Esophagus muscularis mucosa (tissue), 3 donors: ENCODE results near the gene STXBP6.

Source experiments
- POLR2AphosphoS5 ChIP-seq, 2 donors: sonication (generic); formaldehyde crosslinking; IDR thresholded peaks; one replicate each; pipeline ENCODE4 v1.6.1; 2017; ENCODE audit warnings: antibody characterized with exemption in 2 of 2
- TF ChIP-seq, protein P1 (sequence below), 3 experiments: fragments of 200-600 bp in 2 of 3; fragments of 450-650 bp in 1 of 3; sonication (generic) in 2 of 3; IDR thresholded peaks; one replicate each; pipeline ENCODE4 v1.5.1; 2017 to 2019; ENCODE audit warnings: antibody characterized with exemption in 3 of 3, mild to moderate bottlenecking in 2 of 3, moderate library complexity in 1 of 3

DNA sequence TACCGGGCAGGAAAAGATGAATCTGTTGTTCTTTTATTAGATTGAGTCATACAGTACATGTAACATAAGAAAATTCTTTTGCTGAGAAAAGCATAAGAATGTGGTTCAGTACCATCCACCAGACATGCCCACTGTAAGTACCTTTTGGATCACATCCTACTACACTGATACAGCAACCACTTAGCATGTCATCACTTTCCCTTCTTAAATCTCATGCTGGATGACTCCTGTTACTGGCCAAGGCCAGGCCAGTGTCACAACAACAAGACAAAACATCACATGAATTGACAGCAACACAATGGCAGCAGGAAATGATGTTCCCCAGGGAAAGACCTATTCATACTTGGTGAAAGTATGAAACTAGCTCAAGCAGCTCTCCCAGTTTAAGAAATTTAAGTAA, 46.4 kb downstream of the STXBP6 start:
- TF ChIP-seq, protein P1, sequence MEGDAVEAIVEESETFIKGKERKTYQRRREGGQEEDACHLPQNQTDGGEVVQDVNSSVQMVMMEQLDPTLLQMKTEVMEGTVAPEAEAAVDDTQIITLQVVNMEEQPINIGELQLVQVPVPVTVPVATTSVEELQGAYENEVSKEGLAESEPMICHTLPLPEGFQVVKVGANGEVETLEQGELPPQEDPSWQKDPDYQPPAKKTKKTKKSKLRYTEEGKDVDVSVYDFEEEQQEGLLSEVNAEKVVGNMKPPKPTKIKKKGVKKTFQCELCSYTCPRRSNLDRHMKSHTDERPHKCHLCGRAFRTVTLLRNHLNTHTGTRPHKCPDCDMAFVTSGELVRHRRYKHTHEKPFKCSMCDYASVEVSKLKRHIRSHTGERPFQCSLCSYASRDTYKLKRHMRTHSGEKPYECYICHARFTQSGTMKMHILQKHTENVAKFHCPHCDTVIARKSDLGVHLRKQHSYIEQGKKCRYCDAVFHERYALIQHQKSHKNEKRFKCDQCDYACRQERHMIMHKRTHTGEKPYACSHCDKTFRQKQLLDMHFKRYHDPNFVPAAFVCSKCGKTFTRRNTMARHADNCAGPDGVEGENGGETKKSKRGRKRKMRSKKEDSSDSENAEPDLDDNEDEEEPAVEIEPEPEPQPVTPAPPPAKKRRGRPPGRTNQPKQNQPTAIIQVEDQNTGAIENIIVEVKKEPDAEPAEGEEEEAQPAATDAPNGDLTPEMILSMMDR (IDR thresholded peaks at IDR 0.05): no peak
- no peak for TF ChIP-seq POLR2AphosphoS5 (IDR thresholded peaks at IDR 0.05)
